BJ (cell line): ENCODE measurements around the gene ABCC9. TPM values are rescaled to one million over a fixed set of nuclear protein-coding genes. Genes with fewer than 3 reads are reported as not detected.

Experiments
- CTCF ChIA-PET: fragments of 350-600 bp; formaldehyde crosslinking; extraction: SDS; loops from one replicate; lab custom pipeline; 2021; ENCODE audit warnings: antibody characterized with exemption, inconsistent platforms; lab: Yijun Ruan, JAX
- POLR2A ChIA-PET: fragments of 300-600 bp; sonication (Branson Sonifier 250); formaldehyde crosslinking; extraction: SDS; loops from one replicate; lab custom pipeline; 2021; ENCODE audit warnings: antibody characterized with exemption; lab: Charles Lee
- DNase-seq: peaks from one replicate; pipeline ENCODE4 v3.0.0-alpha.2; 2011; ENCODE audit warnings: low read depth
- H3K27me3 ChIP-seq: 2 replicates; pipeline ENCODE4 v1.6.0; 2011; ENCODE audit warnings: low read length; ENCODE audit not compliant: control insufficient read depth, insufficient read depth
- H3K36me3 ChIP-seq: 2 replicates; pipeline ENCODE4 v1.5.1; 2011; ENCODE audit warnings: low read length; ENCODE audit not compliant: control insufficient read depth, insufficient read depth
- H3K4me3 ChIP-seq: 2 replicates; pipeline ENCODE4 v1.5.1; 2011; ENCODE audit warnings: low read depth, mild to moderate bottlenecking, control low read depth, low read length
- CTCF ChIP-seq: IDR thresholded peaks from 2 replicates; pipeline ENCODE4 v1.5.1; 2011; ENCODE audit warnings: low read depth, mild to moderate bottlenecking, control low read depth, inconsistent platforms, low read length, moderate library complexity; ENCODE audit not compliant: insufficient read depth
- polyA plus RNA-seq: library from polyadenylated mRNA; depleted of rRNA; stranded (reverse); fragments of >200 nt; gene quantifications from 2 replicates; pipeline ENCODE4 v1.2.3, GENCODE V29; 2011

Gene ABCC9
- polyA plus RNA-seq, 1 experiment, result 5.9 TPM

- no peaks in the 10 kb centered on the region for H3K27me3 ChIP-seq
- no peak for DNase-seq
- POLR2A ChIA-PET, result interaction anchor here (0.5 kb wide), 1 partner anchor 38 kb away, joined by 4 read pairs; no protein-coding TSS in a partner anchor
- CTCF ChIA-PET, result no interaction called here
- H3K36me3 ChIP-seq, result no peaks in the 10 kb centered on the region
- no peak overlapping the region for H3K4me3 ChIP-seq
- TF ChIP-seq CTCF, result no peak
These were observed 15.8 kb downstream of the ABCC9 start for GRCh38 chr12:21925296-21925913.

- no peak for TF ChIP-seq CTCF
- H3K27me3 ChIP-seq, result no peaks in the 10 kb centered on the region
- H3K4me3 ChIP-seq, result no peak overlapping the region
- H3K36me3 ChIP-seq, result no peaks in the 10 kb centered on the region
- no peak for DNase-seq
- POLR2A ChIA-PET, result no interaction called here
- CTCF ChIA-PET, result no interaction called here
These were observed 19.8 kb downstream of the ABCC9 start for GRCh38 chr12:21921436-21921835.

- DNase-seq, result no peak
- ChIA-PET CTCF (no interaction called here), POLR2A (no interaction called here)
- Histone ChIP-seq H3K36me3 (no peaks in the 10 kb centered on the region), H3K27me3 (no peaks in the 10 kb centered on the region), H3K4me3 (no peak overlapping the region)
- TF ChIP-seq CTCF, result no peak
These were observed 22.8 kb downstream of the ABCC9 start for GRCh38 chr12:21918456-21918855.

- POLR2A ChIA-PET, result no interaction called here
- Histone ChIP-seq H3K27me3 (no peaks in the 10 kb centered on the region), H3K4me3 (no peak overlapping the region), H3K36me3 (no peaks in the 10 kb centered on the region)
- no peak for DNase-seq
- CTCF ChIA-PET, result no interaction called here
- TF ChIP-seq CTCF, result no peak
These were observed 27.4 kb downstream of the ABCC9 start for GRCh38 chr12:21913823-21914222.

GRCh38 chr12:21912318-21912717 lies 28.9 kb downstream of the ABCC9 start:
- CTCF ChIA-PET, result no interaction called here
- no peak overlapping the region for H3K4me3 ChIP-seq
- TF ChIP-seq CTCF, result no peak
- H3K27me3 ChIP-seq, result no peaks in the 10 kb centered on the region
- POLR2A ChIA-PET, result no interaction called here
- DNase-seq, result no peak
- H3K36me3 ChIP-seq, result no peaks in the 10 kb centered on the region
